Cerebellar nuclear complex (tissue), 1 donor: ENCODE measurements around the gene TBC1D22A.

Source experiments
- DNase-seq, 2 experiments: peaks; one replicate each; lab custom pipeline; 2025; lab: John Stamatoyannopoulos, UW

Gene TBC1D22A

GRCh38 chr22:47171441-47172221 is 409.2 kb downstream of the TBC1D22A start:
- no peak for DNase-seq

- DNase-seq = no peak
These were observed 410.5 kb downstream of the TBC1D22A start for GRCh38 chr22:47172771-47173534.

GRCh38 chr22:47173535-47174021 is 411.1 kb downstream of the TBC1D22A start:
- DNase-seq = no peak

- no peak for DNase-seq
These were observed 411.6 kb downstream of the TBC1D22A start for GRCh38 chr22:47174096-47174495.

GRCh38 chr22:47174671-47175112 is 412.2 kb downstream of the TBC1D22A start:
- DNase-seq = no peak

GRCh38 chr22:47175151-47176025 is 412.9 kb downstream of the TBC1D22A start:
- no peak for DNase-seq

GRCh38 chr22:47176026-47176389 is 413.6 kb downstream of the TBC1D22A start:
- no peak for DNase-seq

GRCh38 chr22:47176573-47177333 is 414.3 kb downstream of the TBC1D22A start:
- DNase-seq = no peak

- DNase-seq = no peak
These were observed 414.9 kb downstream of the TBC1D22A start for GRCh38 chr22:47177334-47177815.

- DNase-seq = no peak
These were observed 415.9 kb downstream of the TBC1D22A start for GRCh38 chr22:47178339-47178738.

- no peak for DNase-seq
These were observed 418.3 kb downstream of the TBC1D22A start for GRCh38 chr22:47180796-47181195.

GRCh38 chr22:47187176-47187957 is 424.9 kb downstream of the TBC1D22A start:
- DNase-seq = no peak

- no peak for DNase-seq
These were observed 426.0 kb downstream of the TBC1D22A start for GRCh38 chr22:47188261-47189055.

- DNase-seq = no peak
These were observed 426.8 kb downstream of the TBC1D22A start for GRCh38 chr22:47189056-47189916.

GRCh38 chr22:47190276-47190956 is 428.0 kb downstream of the TBC1D22A start:
- no peak for DNase-seq

- DNase-seq = no peak
These were observed 428.7 kb downstream of the TBC1D22A start for GRCh38 chr22:47190957-47191670.
